Lung microvascular endothelial cell (primary cell): ENCODE data around the gene NTRK2. TPM values are rescaled to one million over a fixed set of nuclear protein-coding genes. Genes with fewer than 3 reads are reported as not detected.
"Not testable (repeated sequence)": the region's sequence is repeated elsewhere in the genome, so short reads cannot be mapped to it uniquely, and the experiment has no call there.

ENCODE experiments used
- DNase-seq, 2 donors: peaks; one replicate each; pipeline versions ENCODE4 v3.0.0 to v3.0.0-alpha.2; 2010; ENCODE audit warnings: low read depth in 2 of 2
- total RNA-seq: library from RNA; depleted of rRNA; stranded (reverse); fragments of >200 nt; gene quantifications from 2 replicates; pipeline ENCODE4 v1.2.1, GENCODE V29; 2014

NTRK2 gene
- total RNA-seq, 1 donor from 2014 or later = under 0.01 TPM

- DNase-seq = no peak
Measured at GRCh38 chr9:85061969-85062368, 392.4 kb downstream of the NTRK2 start.

GRCh38 chr9:85062385-85063022 is 393.0 kb downstream of the NTRK2 start:
- DNase-seq = no peak

- no peak for DNase-seq
Measured at GRCh38 chr9:85064811-85065371, 395.4 kb downstream of the NTRK2 start.

- no peak for DNase-seq
Measured at GRCh38 chr9:85067792-85068191, 398.3 kb downstream of the NTRK2 start.

GRCh38 chr9:85069421-85069820 is 399.9 kb downstream of the NTRK2 start:
- not testable (repeated sequence) for DNase-seq
